HepG2 (cell line): Measurements from ENCODE around the gene RAB22A. TPM values are rescaled to one million over a fixed set of nuclear protein-coding genes. Genes with fewer than 3 reads are reported as not detected.

Experiments used
- ATAC-seq: fragments of 200-7000 bp; cut with Tn5 transposase; 3 replicates; pipeline ENCODE4 v1.9.1; 2020; ENCODE audit warnings: mild to moderate bottlenecking, moderate library complexity
- BruUV-seq: library from RNA; stranded (reverse); fragments of 400-500 nt; replicated peaks from 2 replicates; lab custom pipeline; 2021; lab: Mats Ljungman, UMichigan
- CTCF ChIA-PET: fragments of 300-600 bp; formaldehyde crosslinking; extraction: SDS; loops from one replicate; lab custom pipeline; 2021; ENCODE audit warnings: low total read pairs, inconsistent platforms, low intra/inter-chr PET ratio; lab: Yijun Ruan, JAX
- POLR2A ChIA-PET: fragments of 350-600 bp; sonication (Branson Sonifier 250); formaldehyde crosslinking; loops from one replicate; lab custom pipeline; 2020; ENCODE audit warnings: antibody characterized with exemption, inconsistent platforms; lab: Yijun Ruan, JAX
- DNase-seq: peaks from one replicate; pipeline ENCODE4 v3.0.0-alpha.2; 2015; ENCODE audit warnings: low spot score
- FAIRE-seq: peaks from 3 replicates; lab custom pipeline; 2011; peaks lifted over from hg19 to GRCh38; lab: Jason Lieb, UNC
- H2AFZ ChIP-seq: one replicate; pipeline ENCODE4 v1.6.1; 2011; ENCODE audit warnings: low read length, inconsistent platforms
- H3K27ac ChIP-seq: fragments of 300-600 bp; 3 replicates; pipeline ENCODE4 v1.8.0; 2011; ENCODE audit warnings: mixed run types, mild to moderate bottlenecking, mixed read lengths, low read length, inconsistent platforms; ENCODE audit not compliant: insufficient read depth; ENCODE audit errors: extremely low read length
- H3K27me3 ChIP-seq, 2 experiments: fragments of 200-600 bp in 1 of 2; 2 replicates in 1 of 2; 3 replicates in 1 of 2; pipeline versions ENCODE4 v1.6.0 to v1.8.0; 2011; ENCODE audit warnings: low read length in 2 of 2, mild to moderate bottlenecking in 2 of 2, moderate library complexity in 2 of 2, inconsistent platforms in 1 of 2; ENCODE audit not compliant: insufficient read depth in 2 of 2, control insufficient read depth in 1 of 2
- H3K36me3 ChIP-seq, 2 experiments: fragments of 200-600 bp in 1 of 2; replicated peaks in 1 of 2; 2 replicates in 1 of 2; 3 replicates in 1 of 2; pipeline versions ENCODE4 v1.5.1 to v1.8.0; 2011; ENCODE audit warnings: low read length in 2 of 2, inconsistent platforms in 1 of 2; ENCODE audit not compliant: insufficient read depth in 2 of 2, control insufficient read depth in 1 of 2
- H3K4me1 ChIP-seq: 2 replicates; pipeline ENCODE4 v1.5.1; 2012; ENCODE audit warnings: low read length, inconsistent platforms; ENCODE audit not compliant: insufficient read depth
- H3K4me2 ChIP-seq: 2 replicates; pipeline ENCODE4 v1.6.0; 2011; ENCODE audit warnings: low read depth, low read length, inconsistent platforms
- H3K4me3 ChIP-seq, 3 experiments: fragments of 200-600 bp in 1 of 3; sonication (generic), shearing (Covaris generic) in 1 of 3; replicated peaks in 1 of 3; 2 replicates each; pipeline ENCODE4 v1.5.1; 2011 to 2016; ENCODE audit warnings: low read length in 3 of 3, inconsistent platforms in 2 of 3, low read depth in 2 of 3, mild to moderate bottlenecking in 2 of 3, control low read depth in 1 of 3, mixed read lengths in 1 of 3; ENCODE audit not compliant: insufficient read depth in 1 of 3
- H3K79me2 ChIP-seq: one replicate; pipeline ENCODE4 v1.6.1; 2011; ENCODE audit warnings: low read length, inconsistent platforms; ENCODE audit not compliant: insufficient read depth
- H3K9ac ChIP-seq: 2 replicates; pipeline ENCODE4 v1.6.0; 2011; ENCODE audit warnings: mild to moderate bottlenecking, low read depth, low read length, inconsistent platforms; ENCODE audit not compliant: insufficient read depth
- H3K9me3 ChIP-seq: 2 replicates; pipeline ENCODE4 v1.5.1; 2012; ENCODE audit warnings: mild to moderate bottlenecking, low read length
- H4K20me1 ChIP-seq: 2 replicates; pipeline ENCODE4 v1.6.0; 2011; ENCODE audit warnings: inconsistent platforms, mild to moderate bottlenecking, low read length, moderate library complexity; ENCODE audit not compliant: insufficient read depth
- AKNA ChIP-seq: sonication (generic); formaldehyde crosslinking; IDR thresholded peaks from 2 replicates; pipeline ENCODE4 v1.4.0; 2020; ENCODE audit warnings: missing genetic modification reagents, borderline replicate concordance
- ARID5B ChIP-seq: IDR thresholded peaks from 2 replicates; pipeline ENCODE4 v1.4.0; 2020; ENCODE audit warnings: mild to moderate bottlenecking, missing genetic modification reagents
- ATF2 ChIP-seq: sonication (generic); formaldehyde crosslinking; IDR thresholded peaks from 2 replicates; pipeline ENCODE4 v1.4.0; 2020; ENCODE audit warnings: missing genetic modification reagents
- CEBPB ChIP-seq: IDR thresholded peaks from 2 replicates; pipeline ENCODE4 v1.6.1; 2011; ENCODE audit warnings: low read depth, low read length, improper control_type of control experiment, borderline replicate concordance
- CEBPG ChIP-seq: IDR thresholded peaks from 2 replicates; pipeline ENCODE4 v1.6.1; 2016
- GATAD2A ChIP-seq: IDR thresholded peaks from 2 replicates; pipeline ENCODE4 v1.6.1; 2016
- HNF4A ChIP-seq: sonication (generic); formaldehyde crosslinking; IDR thresholded peaks from 2 replicates; pipeline ENCODE4 v1.4.0; 2020; ENCODE audit warnings: missing genetic modification reagents
- MLX ChIP-seq: IDR thresholded peaks from 2 replicates; pipeline ENCODE4 v1.6.1; 2016
- POGZ ChIP-seq: sonication (generic); formaldehyde crosslinking; IDR thresholded peaks from 2 replicates; pipeline ENCODE4 v1.4.0; 2020; ENCODE audit warnings: mild to moderate bottlenecking, missing genetic modification reagents
- SOX13 ChIP-seq, 3 experiments: fragments of 450-650 bp in 1 of 3; sonication (generic) in 1 of 3; formaldehyde crosslinking in 1 of 3; IDR thresholded peaks in 2 of 3; conservative IDR thresholded peaks in 1 of 3; 2 replicates each; pipeline versions ENCODE4 v1.5.0 to v1.6.1; 2016 to 2020; ENCODE audit warnings: antibody characterized with exemption in 1 of 3, mild to moderate bottlenecking in 1 of 3, missing compliant biosample characterization in 1 of 3, missing genetic modification reagents in 1 of 3, moderate library complexity in 1 of 3
- ZFY ChIP-seq: sonication (generic); formaldehyde crosslinking; IDR thresholded peaks from 2 replicates; pipeline ENCODE4 v1.4.0; 2020; ENCODE audit warnings: missing genetic modification reagents
- ZMYM4 ChIP-seq: sonication (generic); formaldehyde crosslinking; IDR thresholded peaks from 2 replicates; pipeline ENCODE4 v1.8.1; 2023; ENCODE audit warnings: mild to moderate bottlenecking, missing genetic modification reagents
- ZNF546 ChIP-seq: sonication (generic); formaldehyde crosslinking; conservative IDR thresholded peaks from 2 replicates; pipeline ENCODE4 v1.8.1; 2023; ENCODE audit warnings: mild to moderate bottlenecking, missing genetic modification reagents
- ZNF644 ChIP-seq: IDR thresholded peaks from 2 replicates; pipeline ENCODE4 v1.6.1; 2016; ENCODE audit warnings: low read depth
- WGBS: methylation state at CpG from one replicate; pipeline ENCODE4 v1.1.6; 2017; ENCODE audit warnings: low lambda C conversion rate; 5-methylcytosine and 5-hydroxymethylcytosine counted together
- in situ Hi-C: cut with HindIII; loops from 2 replicates; pipeline ENCODE4 v1.10.0; 2017; ENCODE audit warnings: low pct_unique_long_range_greater_than_20kb; ENCODE audit not compliant: extremely low pct_ligation_motif_present
- intact Hi-C: fragments of 100-400 bp; cut with micrococcal nuclease; formaldehyde crosslinking; loops from one replicate; pipeline ENCODE4 v1.10.0; 2022; ENCODE audit not compliant: unreplicated experiment
- polyA plus RNA-seq, 8 experiments: library from polyadenylated mRNA; depleted of rRNA in 3 of 8; stranded (reverse) in 7 of 8; unstranded in 1 of 8; fragments of >200 nt; fragmentation: Illumina TruSeq in 4 of 8; extraction: Trizol in 4 of 8; gene quantifications; 2 replicates each; pipeline versions ENCODE4 v1.2.1 to v1.2.3, GENCODE V29; 2011 to 2016; ENCODE audit warnings: low read depth in 4 of 8, missing spikeins in 1 of 8, mixed read lengths in 1 of 8; ENCODE audit not compliant: insufficient read depth in 1 of 8
- total RNA-seq, 5 experiments: library from RNA; depleted of rRNA; stranded (reverse); fragments of >200 nt; fragmentation: Illumina TruSeq; extraction: Trizol; gene quantifications; 2 replicates each; pipeline ENCODE4 v1.2.3, GENCODE V29; 2016; ENCODE audit warnings: low read depth in 1 of 5

RAB22A gene
- total and polyA plus RNA-seq, 2 of the 13 experiments (the other 11 are each of a cell fraction or from before 2014, with no cell fraction given) = 10.7 to 11.2 TPM

DNA sequence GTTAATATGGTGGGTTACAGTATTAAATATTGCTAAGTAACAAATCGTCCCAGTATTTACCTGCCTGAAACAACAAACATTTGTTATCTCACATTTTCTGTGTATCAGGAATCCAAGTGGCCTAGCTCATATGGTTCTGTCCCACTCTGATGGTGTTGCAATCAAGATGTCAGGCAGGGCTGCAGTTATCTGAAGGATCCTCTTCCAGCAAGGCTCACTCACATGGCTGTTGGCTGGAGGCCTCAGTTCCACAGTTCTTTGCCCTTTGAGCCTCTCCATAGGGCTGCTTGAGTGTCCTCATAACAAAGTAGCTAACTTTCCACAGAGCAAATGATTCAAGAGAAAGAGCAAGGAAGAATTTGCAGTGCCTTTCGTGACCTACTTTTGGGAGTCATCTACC, 17.7 kb downstream of the RAB22A start:
- peak; percentile 29 for DNase-seq
- H4K20me1 ChIP-seq = no peaks in the 10 kb centered on the region
- POLR2A ChIA-PET = interaction anchor here (1.0 kb wide), 1 partner anchor 17 kb away, joined by 4 read pairs; the partner anchor contains the start of gene RAB22A
- H3K36me3 ChIP-seq = peaks cover 2 to 7% of the 10 kb centered on the region in 2 experiments; a peak in 1 of 5 replicates
- CTCF ChIA-PET = no interaction called here
- intact Hi-C loops (loop anchor here (2.0 kb wide), 1 partner anchor 16 kb away; no protein-coding TSS in a partner anchor), in situ Hi-C loops (no loop called here)
- H3K27ac ChIP-seq = no peak overlapping the region
- FAIRE-seq = no peak
- H3K4me1 ChIP-seq = peaks cover 12% of the 10 kb centered on the region
- H3K9me3 ChIP-seq = no peaks in the 10 kb centered on the region
- BruUV-seq = no TSS peak
- H3K79me2 ChIP-seq = peaks cover 38% of the 10 kb centered on the region
- no peak overlapping the region for H3K4me3 ChIP-seq
- WGBS = 73% methylated on average over 2 of the region's 2 CpGs
- H2AFZ ChIP-seq = no peak overlapping the region
- H3K27me3 ChIP-seq = no peaks in the 10 kb centered on the region
- no peak overlapping the region for H3K4me2 ChIP-seq
- peak; percentile 70 for ATAC-seq
- TF ChIP-seq HNF4A (CRISPR knock-in tag) (peak; percentile 62), ZNF546 (peak; percentile 97), ZNF644 (peak; percentile 83), ATF2 (CRISPR knock-in tag) (no peak), ZMYM4 (0 out of 2 replicates have a peak, but pooled peaks have one; percentile 29), CEBPB (peak; percentile 92), ZFY (peak; percentile 22; the same call in 1 of the 2 replicates), POGZ (CRISPR knock-in tag) (0 out of 2 replicates have a peak, but pooled peaks have one; percentile 34), ARID5B (no peak), GATAD2A (CRISPR knock-in tag) (peak; percentile 37; the same call in 1 of the 2 replicates), CEBPG (CRISPR knock-in tag) (peak; percentile 83), AKNA (CRISPR knock-in tag) (no peak), MLX (CRISPR knock-in tag) (no peak), SOX13 (IDR thresholded peaks at IDR 0.05) (no peak), SOX13 (CRISPR knock-in tag; conservative IDR thresholded peaks at IDR 0.05 in 1 of 2, IDR thresholded peaks at IDR 0.05 in 1 of 2) (peak in 1 of 2 experiments; percentile 7; a peak in 1 of 4 replicates)
- no peak overlapping the region for H3K9ac ChIP-seq
